KMS-11 (cell line): ENCODE results near the gene IFI44L.
A peak's percentile ranks its signal among the peaks of the same experiment; 100 is the strongest.

Experiments
- H2AFZ ChIP-seq: fragments of 200-600 bp; sonication (generic); 2 replicates; pipeline ENCODE4 v1.6.1; 2016; ENCODE audit warnings: antibody characterized with exemption, mixed run types, low read depth
- H3K27ac ChIP-seq: fragments of 200-600 bp; sonication (generic); 2 replicates; pipeline ENCODE4 v1.6.1; 2016; ENCODE audit warnings: mild to moderate bottlenecking, mixed run types
- H3K27me3 ChIP-seq: fragments of 200-600 bp; sonication (generic); 2 replicates; pipeline ENCODE4 v1.6.1; 2017; ENCODE audit warnings: mild to moderate bottlenecking, low read depth, mixed run types, moderate library complexity; ENCODE audit not compliant: insufficient read depth
- H3K36me3 ChIP-seq: fragments of 200-600 bp; sonication (generic); 2 replicates; pipeline ENCODE4 v1.6.1; 2017; ENCODE audit warnings: mild to moderate bottlenecking, mixed run types; ENCODE audit not compliant: insufficient read depth
- H3K4me1 ChIP-seq: fragments of 200-600 bp; sonication (generic); 2 replicates; pipeline ENCODE4 v1.6.1; 2016; ENCODE audit warnings: mild to moderate bottlenecking, low read depth, mixed run types; ENCODE audit not compliant: poor library complexity, severe bottlenecking
- H3K4me2 ChIP-seq: fragments of 200-600 bp; sonication (generic); 2 replicates; pipeline ENCODE4 v1.7.0; 2016; ENCODE audit warnings: mild to moderate bottlenecking, mixed run types
- H3K4me3 ChIP-seq: fragments of 200-600 bp; sonication (generic); IDR thresholded peaks from 2 replicates; pipeline ENCODE4 v1.6.1; 2017; ENCODE audit warnings: low read depth, low read length, mixed read lengths; ENCODE audit not compliant: insufficient read depth
- H3K79me2 ChIP-seq: fragments of 200-600 bp; sonication (generic); 2 replicates; pipeline ENCODE4 v1.6.1; 2016; ENCODE audit warnings: low read depth, mixed run types; ENCODE audit not compliant: insufficient read depth
- H3K9ac ChIP-seq: fragments of 200-600 bp; sonication (generic); 2 replicates; pipeline ENCODE4 v1.6.1; 2016; ENCODE audit warnings: mild to moderate bottlenecking, mixed run types
- H4K20me1 ChIP-seq: fragments of 200-600 bp; sonication (generic); 2 replicates; pipeline ENCODE4 v1.6.1; 2016; ENCODE audit warnings: mild to moderate bottlenecking, mixed run types; ENCODE audit not compliant: insufficient read depth
- CTCF ChIP-seq: fragments of 200-600 bp; sonication (generic); conservative IDR thresholded peaks from 2 replicates; pipeline ENCODE4 v1.6.1; 2017; ENCODE audit warnings: low read depth, mild to moderate bottlenecking, antibody characterized with exemption, low read length, moderate library complexity, mixed read lengths

IFI44L gene

GRCh38 chr1:78677788-78678187 is 57.5 kb downstream of the IFI44L start:
- no peak for TF ChIP-seq CTCF
- no peak overlapping the region for H3K27ac ChIP-seq
- H3K4me3 ChIP-seq: no peak overlapping the region
- H3K27me3 ChIP-seq: no peaks in the 10 kb centered on the region
- H4K20me1 ChIP-seq: no peaks in the 10 kb centered on the region
- peaks cover 14% of the 10 kb centered on the region for H3K4me1 ChIP-seq
- H3K36me3 ChIP-seq: no peaks in the 10 kb centered on the region
- H3K9ac ChIP-seq: no peak overlapping the region
- H3K4me2 ChIP-seq: peak overlapping the region; percentile 39
- no peaks in the 10 kb centered on the region for H3K79me2 ChIP-seq
- H2AFZ ChIP-seq: no peak overlapping the region

GRCh38 chr1:78678324-78678723 is 58.1 kb downstream of the IFI44L start:
- no peaks in the 10 kb centered on the region for H3K27me3 ChIP-seq
- peaks cover 14% of the 10 kb centered on the region for H3K4me1 ChIP-seq
- 0 out of 2 replicates have a peak overlapping the region, but pooled peaks have one; percentile 38 for H2AFZ ChIP-seq
- H3K79me2 ChIP-seq: no peaks in the 10 kb centered on the region
- H4K20me1 ChIP-seq: no peaks in the 10 kb centered on the region
- H3K27ac ChIP-seq: peak overlapping the region; percentile 30; the same call in 1 of the 2 replicates
- no peak for TF ChIP-seq CTCF
- H3K9ac ChIP-seq: no peak overlapping the region
- H3K4me2 ChIP-seq: peak overlapping the region; percentile 39
- H3K4me3 ChIP-seq: no peak overlapping the region
- no peaks in the 10 kb centered on the region for H3K36me3 ChIP-seq

GRCh38 chr1:78681265-78681664 is 61.0 kb downstream of the IFI44L start:
- no peak overlapping the region for H3K4me2 ChIP-seq
- no peaks in the 10 kb centered on the region for H3K79me2 ChIP-seq
- peaks cover 14% of the 10 kb centered on the region for H3K4me1 ChIP-seq
- no peak overlapping the region for H2AFZ ChIP-seq
- H4K20me1 ChIP-seq: no peaks in the 10 kb centered on the region
- no peak overlapping the region for H3K4me3 ChIP-seq
- TF ChIP-seq CTCF: no peak
- no peaks in the 10 kb centered on the region for H3K36me3 ChIP-seq
- no peak overlapping the region for H3K27ac ChIP-seq
- no peak overlapping the region for H3K9ac ChIP-seq
- H3K27me3 ChIP-seq: no peaks in the 10 kb centered on the region

DNA sequence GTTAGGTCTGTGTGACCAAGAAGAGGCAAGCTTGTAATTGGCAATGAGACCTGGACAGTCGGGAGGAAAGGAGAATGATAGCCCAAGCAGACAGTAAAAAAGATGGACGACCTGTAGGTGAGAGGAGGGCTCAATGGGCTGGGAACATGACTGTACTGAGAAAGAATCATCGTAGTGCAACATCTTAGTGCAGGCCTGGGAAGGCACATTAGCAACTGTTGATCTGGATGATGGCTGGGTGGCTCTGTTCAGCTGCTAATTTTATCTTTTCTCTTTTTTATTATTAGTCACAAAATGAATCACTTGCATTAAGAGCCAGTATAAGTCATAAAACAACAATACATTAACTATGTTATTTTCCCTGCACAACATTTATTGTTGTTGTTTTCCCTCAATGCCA is 62.2 kb downstream of the IFI44L start:
- Histone ChIP-seq H3K4me2 (no peak overlapping the region), H2AFZ (no peak overlapping the region), H3K27me3 (no peaks in the 10 kb centered on the region), H4K20me1 (no peaks in the 10 kb centered on the region), H3K4me3 (no peak overlapping the region), H3K4me1 (peaks cover 14% of the 10 kb centered on the region), H3K27ac (no peak overlapping the region), H3K36me3 (no peaks in the 10 kb centered on the region), H3K9ac (no peak overlapping the region), H3K79me2 (no peaks in the 10 kb centered on the region)
- TF ChIP-seq CTCF: no peak
